ENCODE measurements around the gene ADGRE2.
A peak's percentile ranks its signal among the peaks of the same experiment; 100 is the strongest.

ADGRE2 gene

GRCh38 chr19:14728595-14728994 lies 49.8 kb downstream of the ADGRE2 start:
- peaks cover 26% of the 10 kb centered on the region for H3K9me3 Mint-ChIP-seq

GRCh38 chr19:14722127-14722526 lies 56.2 kb downstream of the ADGRE2 start:
- no peak overlapping the region for H3K27ac Mint-ChIP-seq
- no peak for ATAC-seq
- no peak for DNase-seq (ENCODE audit: low spot score in 2 of 2)
- H3K9me3 Mint-ChIP-seq: peaks cover 34% of the 10 kb centered on the region
- no peaks in the 10 kb centered on the region for H3K4me1 Mint-ChIP-seq
- H3K4me3 Mint-ChIP-seq: no peak overlapping the region
- peaks cover 29% of the 10 kb centered on the region for H3K36me3 Mint-ChIP-seq

More at GRCh38 chr19:14728595-14728994, 49.8 kb downstream of the ADGRE2 start:
- no peak overlapping the region for H3K4me3 Mint-ChIP-seq
- DNase-seq (ENCODE audit: low spot score in 2 of 2) (no peak), ATAC-seq (no peak)
- no peak overlapping the region for H3K27ac Mint-ChIP-seq
- no peaks in the 10 kb centered on the region for H3K4me1 Mint-ChIP-seq
- no peaks in the 10 kb centered on the region for H3K36me3 Mint-ChIP-seq

GRCh38 chr19:14719162-14719561 lies 59.2 kb downstream of the ADGRE2 start:
- Mint-ChIP-seq H3K4me1 (no peaks in the 10 kb centered on the region), H3K36me3 (peaks cover 59% of the 10 kb centered on the region), H3K27ac (no peak overlapping the region), H3K4me3 (no peak overlapping the region), H3K9me3 (peaks cover 29% of the 10 kb centered on the region)
- ATAC-seq (no peak), DNase-seq (ENCODE audit: low spot score in 2 of 2) (no peak)

- no peak for ATAC-seq
These were observed 59.7 kb downstream of the ADGRE2 start for GRCh38 chr19:14718522-14719116.

GRCh38 chr19:14715841-14716240 lies 62.5 kb downstream of the ADGRE2 start:
- Mint-ChIP-seq H3K9me3 (peaks cover 29% of the 10 kb centered on the region), H3K4me1 (no peaks in the 10 kb centered on the region), H3K36me3 (peaks cover 79% of the 10 kb centered on the region), H3K27ac (no peak overlapping the region), H3K4me3 (no peak overlapping the region)
- DNase-seq (ENCODE audit: low spot score in 2 of 2): no peak
- no peak for ATAC-seq

More at GRCh38 chr19:14718522-14719116, 59.7 kb downstream of the ADGRE2 start:
- peaks cover 63% of the 10 kb centered on the region for H3K36me3 Mint-ChIP-seq
- DNase-seq (ENCODE audit: low spot score in 2 of 2): no peak
- H3K4me1 Mint-ChIP-seq: no peaks in the 10 kb centered on the region
- H3K27ac Mint-ChIP-seq: no peak overlapping the region
- no peak overlapping the region for H3K4me3 Mint-ChIP-seq
- peaks cover 33% of the 10 kb centered on the region for H3K9me3 Mint-ChIP-seq

- peaks cover 91% of the 10 kb centered on the region for H3K36me3 Mint-ChIP-seq
These were observed 73.9 kb downstream of the ADGRE2 start for GRCh38 chr19:14704450-14704849.

GRCh38 chr19:14703833-14704232 lies 74.5 kb downstream of the ADGRE2 start:
- Mint-ChIP-seq H3K9me3 (no peaks in the 10 kb centered on the region), H3K4me1 (no peaks in the 10 kb centered on the region), H3K27ac (no peak overlapping the region), H3K4me3 (no peak overlapping the region), H3K36me3 (peaks cover 92% of the 10 kb centered on the region)
- no peak for ATAC-seq
- DNase-seq (ENCODE audit: low spot score in 2 of 2): no peak

More at GRCh38 chr19:14704450-14704849, 73.9 kb downstream of the ADGRE2 start:
- no peak for DNase-seq (ENCODE audit: low spot score in 2 of 2)
- Mint-ChIP-seq H3K4me3 (no peak overlapping the region), H3K27ac (no peak overlapping the region), H3K4me1 (no peaks in the 10 kb centered on the region), H3K9me3 (no peaks in the 10 kb centered on the region)
- ATAC-seq: no peak

- Mint-ChIP-seq H3K4me1 (no peaks in the 10 kb centered on the region), H3K27ac (peak overlapping the region; percentile 40), H3K4me3 (no peak overlapping the region), H3K36me3 (peaks cover 92% of the 10 kb centered on the region), H3K9me3 (no peaks in the 10 kb centered on the region)
- DNase-seq (ENCODE audit: low spot score in 2 of 2): no peak
- no peak for ATAC-seq
These were observed 77.5 kb downstream of the ADGRE2 start for GRCh38 chr19:14700711-14701375.

GRCh38 chr19:14699641-14700040 lies 78.7 kb downstream of the ADGRE2 start:
- peaks cover 86% of the 10 kb centered on the region for H3K36me3 Mint-ChIP-seq
- no peak for ATAC-seq
- H3K4me3 Mint-ChIP-seq: no peak overlapping the region
- no peaks in the 10 kb centered on the region for H3K4me1 Mint-ChIP-seq
- no peaks in the 10 kb centered on the region for H3K9me3 Mint-ChIP-seq
- no peak for DNase-seq (ENCODE audit: low spot score in 2 of 2)
- H3K27ac Mint-ChIP-seq: no peak overlapping the region

GRCh38 chr19:14695471-14695870 lies 82.9 kb downstream of the ADGRE2 start:
- ATAC-seq: no peak
- DNase-seq (ENCODE audit: low spot score in 2 of 2): no peak
- Mint-ChIP-seq H3K9me3 (no peaks in the 10 kb centered on the region), H3K4me3 (no peak overlapping the region), H3K36me3 (peaks cover 48% of the 10 kb centered on the region), H3K4me1 (peaks cover 7% of the 10 kb centered on the region), H3K27ac (no peak overlapping the region)

GRCh38 chr19:14694641-14695266 lies 83.6 kb downstream of the ADGRE2 start:
- ATAC-seq (no peak), DNase-seq (ENCODE audit: low spot score in 2 of 2) (no peak)
- no peaks in the 10 kb centered on the region for H3K9me3 Mint-ChIP-seq
- peaks cover 7% of the 10 kb centered on the region for H3K4me1 Mint-ChIP-seq
- no peak overlapping the region for H3K4me3 Mint-ChIP-seq
- peaks cover 41% of the 10 kb centered on the region for H3K36me3 Mint-ChIP-seq
- H3K27ac Mint-ChIP-seq: no peak overlapping the region

- DNase-seq (ENCODE audit: low spot score in 2 of 2) (peak; percentile 97 to 100), ATAC-seq (peak; percentile 98)
- H3K9me3 Mint-ChIP-seq: no peaks in the 10 kb centered on the region
- no peaks in the 10 kb centered on the region for H3K36me3 Mint-ChIP-seq
- H3K4me1 Mint-ChIP-seq: peaks cover 7% of the 10 kb centered on the region
- H3K27ac Mint-ChIP-seq: peak within 1 kb of the TSS; percentile 98
- peak within 1 kb of the TSS; percentile 82 for H3K4me3 Mint-ChIP-seq
These were observed 88.5 kb downstream of the ADGRE2 start, which contains the start of gene ZNF333 for GRCh38 chr19:14689598-14690503. ZNF333 (plus strand) TSS chr19:14690048; CDS start chr19:14693492, 3,444 bp downstream.

- Mint-ChIP-seq H3K4me1 (peaks cover 5% of the 10 kb centered on the region), H3K4me3 (no peak overlapping the region), H3K36me3 (no peaks in the 10 kb centered on the region), H3K9me3 (no peaks in the 10 kb centered on the region), H3K27ac (no peak overlapping the region)
- no peak for ATAC-seq
- DNase-seq (ENCODE audit: low spot score in 2 of 2): no peak
These were observed 91.9 kb downstream of the ADGRE2 start for GRCh38 chr19:14686411-14686810.

- ATAC-seq: peak; percentile 79
- Mint-ChIP-seq H3K9me3 (no peaks in the 10 kb centered on the region), H3K4me3 (no peak overlapping the region), H3K4me1 (peaks cover 5% of the 10 kb centered on the region), H3K36me3 (no peaks in the 10 kb centered on the region), H3K27ac (no peak overlapping the region)
- no peak for DNase-seq (ENCODE audit: low spot score in 2 of 2)
These were observed 94.9 kb downstream of the ADGRE2 start for GRCh38 chr19:14683439-14683838.
